HCT116 (cell line): ENCODE results near the gene GABBR2. TPM values are rescaled to one million over a fixed set of nuclear protein-coding genes. Genes with fewer than 3 reads are reported as not detected.

ENCODE experiments used
- ATAC-seq: fragments of 200-7000 bp; cut with Tn5 transposase; 2 replicates; pipeline ENCODE4 v1.9.1; 2020; ENCODE audit warnings: mild to moderate bottlenecking, moderate library complexity
- BruUV-seq: library from RNA; stranded (reverse); fragments of 400-500 nt; replicated peaks from 2 replicates; lab custom pipeline; 2021; lab: Mats Ljungman, UMichigan
- CTCF ChIA-PET: fragments of 300-600 bp; sonication (Branson Sonifier 250); formaldehyde crosslinking; loops from one replicate; lab custom pipeline; 2021; ENCODE audit warnings: antibody characterized with exemption; lab: Charles Lee
- POLR2A ChIA-PET: fragments of 300-600, 350-600 bp; sonication (Branson Sonifier 250); formaldehyde crosslinking; loops from one replicate; lab custom pipeline; 2021; ENCODE audit warnings: antibody characterized with exemption; lab: Charles Lee
- RAD21 ChIA-PET, 2 experiments: fragments of 300-600 bp; sonication (Branson Sonifier 250); formaldehyde crosslinking; loops; one replicate each; lab custom pipeline; 2023; ENCODE audit warnings: low total read pairs in 2 of 2; ENCODE audit not compliant: uncharacterized antibody in 2 of 2, unreplicated experiment in 2 of 2, low non-redundant PET in 1 of 2; lab: Charles Lee
- DNase-seq: peaks from one replicate; pipeline ENCODE4 v3.0.0-alpha.2; 2010; ENCODE audit warnings: low read depth, low spot score
- H2AFZ ChIP-seq: fragments of 200-600 bp; shearing (Covaris generic), sonication (generic); 2 replicates; pipeline ENCODE4 v1.6.1; 2017; ENCODE audit warnings: low read depth, mixed run types, mixed read lengths, antibody characterized with exemption, low read length; ENCODE audit not compliant: poor library complexity, severe bottlenecking
- H3K27ac ChIP-seq: 2 replicates; pipeline ENCODE4 v1.5.1; 2012; ENCODE audit warnings: low read depth, low read length
- H3K27me3 ChIP-seq: fragments of 200-600 bp; sonication (generic); 2 replicates; pipeline ENCODE4 v1.6.1; 2016; ENCODE audit warnings: mixed run types, low read length, mixed read lengths; ENCODE audit not compliant: insufficient read depth
- H3K36me3 ChIP-seq, 2 experiments: fragments of 200-500 bp in 1 of 2; fragments of 200-600 bp in 1 of 2; sonication (Bioruptor generic) in 1 of 2; sonication (generic) in 1 of 2; 2 replicates each; pipeline versions ENCODE4 v1.5.1 to v1.6.1; 2014 to 2016; ENCODE audit warnings: low read length in 2 of 2, inconsistent platforms in 1 of 2, mixed read lengths in 1 of 2, mixed run types in 1 of 2; ENCODE audit not compliant: insufficient read depth in 2 of 2, control insufficient read depth in 1 of 2
- H3K4me1 ChIP-seq, 2 experiments: fragments of 200-600 bp in 1 of 2; sonication (generic) in 1 of 2; 2 replicates each; pipeline versions ENCODE4 v1.5.1 to v1.6.1; 2012 to 2017; ENCODE audit warnings: low read length in 2 of 2, inconsistent platforms in 1 of 2, mild to moderate bottlenecking in 1 of 2, mixed read lengths in 1 of 2, mixed run types in 1 of 2, moderate library complexity in 1 of 2; ENCODE audit not compliant: insufficient read depth in 2 of 2, control insufficient read depth in 1 of 2
- H3K4me2 ChIP-seq: fragments of 200-600 bp; sonication (generic); 2 replicates; pipeline ENCODE4 v1.6.1; 2017; ENCODE audit warnings: mixed run types, low read length, mixed read lengths
- H3K4me3 ChIP-seq, 2 experiments: fragments of 200-600 bp in 1 of 2; sonication (generic) in 1 of 2; replicated peaks in 1 of 2; 2 replicates each; pipeline ENCODE4 v1.5.1; 2011 to 2016; ENCODE audit warnings: low read length in 2 of 2, control low read depth in 1 of 2, low read depth in 1 of 2, mild to moderate bottlenecking in 1 of 2, mixed read lengths in 1 of 2, mixed run types in 1 of 2
- H3K79me2 ChIP-seq: fragments of 200-600 bp; sonication (generic); 2 replicates; pipeline ENCODE4 v1.6.1; 2017; ENCODE audit warnings: mild to moderate bottlenecking, mixed run types, low read length, moderate library complexity, mixed read lengths; ENCODE audit not compliant: insufficient read depth
- H3K9ac ChIP-seq: fragments of 200-600 bp; sonication (generic); 2 replicates; pipeline ENCODE4 v1.6.1; 2016; ENCODE audit warnings: low read length, mixed read lengths
- H3K9me2 ChIP-seq: fragments of 200-600 bp; sonication (generic), shearing (Covaris generic); 2 replicates; pipeline ENCODE4 v1.6.1; 2017; ENCODE audit warnings: mixed run types, mild to moderate bottlenecking, moderate library complexity; ENCODE audit not compliant: insufficient read depth
- H3K9me3 ChIP-seq, 2 experiments: fragments of 200-500 bp in 1 of 2; fragments of 200-600 bp in 1 of 2; sonication (Bioruptor generic) in 1 of 2; sonication (generic) in 1 of 2; 2 replicates each; pipeline ENCODE4 v1.6.1; 2014 to 2017; ENCODE audit warnings: low read length in 2 of 2, mixed read lengths in 2 of 2, inconsistent platforms in 1 of 2, low read depth in 1 of 2, mild to moderate bottlenecking in 1 of 2, mixed run types in 1 of 2, moderate library complexity in 1 of 2; ENCODE audit not compliant: control insufficient read depth in 1 of 2, insufficient read depth in 1 of 2
- H4K20me1 ChIP-seq: fragments of 200-600 bp; sonication (generic), shearing (Covaris generic); 2 replicates; pipeline ENCODE4 v1.6.1; 2017; ENCODE audit warnings: mixed run types, mild to moderate bottlenecking, moderate library complexity; ENCODE audit not compliant: insufficient read depth
- CBX3 ChIP-seq: IDR thresholded peaks from 2 replicates; pipeline ENCODE4 v1.6.1; 2012; ENCODE audit warnings: low read depth
- CTCF ChIP-seq, 3 experiments: fragments of 200-600 bp in 1 of 3; sonication (generic) in 1 of 3; IDR thresholded peaks in 2 of 3; conservative IDR thresholded peaks in 1 of 3; 2 replicates each; pipeline ENCODE4 v1.5.1; 2012 to 2017; ENCODE audit warnings: low read depth in 2 of 3, low read length in 2 of 3, antibody characterized with exemption in 1 of 3, borderline replicate concordance in 1 of 3, control low read depth in 1 of 3, mild to moderate bottlenecking in 1 of 3, mixed read lengths in 1 of 3, mixed run types in 1 of 3, moderate library complexity in 1 of 3; ENCODE audit not compliant: insufficient read depth in 1 of 3
- ELF1 ChIP-seq: IDR thresholded peaks from 2 replicates; pipeline ENCODE4 v1.6.1; 2012; ENCODE audit warnings: low read depth, borderline replicate concordance
- EZH2phosphoT487 ChIP-seq: fragments of 200-600 bp; IDR thresholded peaks from 2 replicates; pipeline ENCODE4 v1.6.1; 2018; ENCODE audit warnings: antibody characterized with exemption, borderline replicate concordance
- RAD21 ChIP-seq: IDR thresholded peaks from 2 replicates; pipeline ENCODE4 v1.6.1; 2012; ENCODE audit warnings: low read depth, mild to moderate bottlenecking
- TCF7L2 ChIP-seq: IDR thresholded peaks from 2 replicates; pipeline ENCODE4 v1.7.0; 2011; ENCODE audit warnings: borderline replicate concordance, inconsistent platforms; ENCODE audit not compliant: insufficient read depth, insufficient read length; ENCODE audit errors: extremely low read depth
- ZFX ChIP-seq: fragments of 450-650 bp; IDR thresholded peaks from 2 replicates; pipeline ENCODE4 v1.6.1; 2017
- intact Hi-C: fragments of 100-400 bp; cut with micrococcal nuclease; formaldehyde crosslinking; loops from 2 replicates; pipeline ENCODE4 v1.10.0; 2022
- total RNA-seq: library from RNA; stranded (reverse); gene quantifications from one replicate; pipeline ENCODE4 v1.2.1, GENCODE V29; 2021; ENCODE audit not compliant: unreplicated experiment
- TF ChIP-seq, protein P1 (sequence below): IDR thresholded peaks from 2 replicates; pipeline ENCODE4 v1.6.1; 2012

The GABBR2 gene
- total RNA-seq, 1 experiment from 2014 or later = 0.15 TPM

- ChIA-PET RAD21 (no interaction called here), POLR2A (interaction anchor here (1.6 kb wide), 1 partner anchor 203 kb away, joined by 4 read pairs; the partner anchor contains the start of gene NANS)
- DNase-seq = no peak
These were observed 448.9 kb downstream of the GABBR2 start for GRCh38 chr9:98259791-98260190.

More at GRCh38 chr9:98259791-98260190, 448.9 kb downstream of the GABBR2 start:
- CTCF ChIA-PET = no interaction called here
- Histone ChIP-seq H4K20me1 (no peaks in the 10 kb centered on the region), H3K27me3 (no peaks in the 10 kb centered on the region), H3K4me2 (no peak overlapping the region), H3K36me3 (no peaks in the 10 kb centered on the region), H3K4me1 (peaks cover 4 to 8% of the 10 kb centered on the region in 2 experiments; a peak in 3 of 4 replicates), H3K4me3 (no peak overlapping the region), H3K27ac (no peak overlapping the region), H2AFZ (no peak overlapping the region), H3K9me2 (no peaks in the 10 kb centered on the region), H3K79me2 (peaks cover 1% of the 10 kb centered on the region; the same call in 1 of the 2 replicates), H3K9me3 (no peaks in the 10 kb centered on the region), H3K9ac (no peak overlapping the region)
- intact Hi-C loops = no loop called here
- BruUV-seq = no TSS peak
- TF ChIP-seq, protein P1, sequence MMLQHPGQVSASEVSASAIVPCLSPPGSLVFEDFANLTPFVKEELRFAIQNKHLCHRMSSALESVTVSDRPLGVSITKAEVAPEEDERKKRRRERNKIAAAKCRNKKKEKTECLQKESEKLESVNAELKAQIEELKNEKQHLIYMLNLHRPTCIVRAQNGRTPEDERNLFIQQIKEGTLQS = no peak
- peak in 2 of 3 experiments; percentile 6 to 17; a peak in 1 of 6 replicates for TF ChIP-seq CTCF (IDR thresholded peaks at IDR 0.05 in 2 of 3, conservative IDR thresholded peaks at IDR 0.05 in 1 of 3; ENCODE audit: borderline replicate concordance in 1 of 3, insufficient read depth in 1 of 3, low read depth in 2 of 3, low read length in 2 of 3)
- TF ChIP-seq CBX3 = no peak
- no peak for TF ChIP-seq ZFX
- no peak for TF ChIP-seq EZH2phosphoT487
- TF ChIP-seq TCF7L2 = no peak
- TF ChIP-seq ELF1 = no peak
- no peak for TF ChIP-seq RAD21
- ATAC-seq = no peak
